Stimulated activated CD4-positive, alpha-beta T cell treated with anti-CD3 and anti-CD28 coated beads, Interleukin-15, amount 100 ng/mL, for 1 hour (primary cell): Measurements from ENCODE around the gene UNG.
"Not testable (repeated sequence)": the region's sequence is repeated elsewhere in the genome, so short reads cannot be mapped to it uniquely, and the experiment has no call there.

Source experiments
- DNase-seq, 2 donors: peaks; one replicate each; pipeline ENCODE4 v3.0.0-alpha.2; 2020; ENCODE audit warnings: low read depth in 1 of 2, low spot score in 1 of 2

UNG gene

GRCh38 chr12:109120557-109120956 lies 23.2 kb downstream of the UNG start:
- no peak for DNase-seq

GRCh38 chr12:109121346-109121880 lies 24.0 kb downstream of the UNG start:
- DNase-seq = no peak

GRCh38 chr12:109124878-109125648 lies 27.7 kb downstream of the UNG start:
- DNase-seq = no peak

GRCh38 chr12:109125791-109126190 lies 28.4 kb downstream of the UNG start:
- DNase-seq = no peak

- no peak for DNase-seq
These were observed 29.4 kb downstream of the UNG start for GRCh38 chr12:109126784-109127183.

GRCh38 chr12:109127533-109128242 lies 30.3 kb downstream of the UNG start:
- DNase-seq = no peak

- no peak for DNase-seq
These were observed 33.1 kb downstream of the UNG start for GRCh38 chr12:109130297-109131153.

- no peak for DNase-seq
These were observed 34.0 kb downstream of the UNG start for GRCh38 chr12:109131154-109132050.

- DNase-seq = no peak
These were observed 37.0 kb downstream of the UNG start for GRCh38 chr12:109134186-109134917.

GRCh38 chr12:109137055-109137454 lies 39.7 kb downstream of the UNG start:
- DNase-seq = no peak

GRCh38 chr12:109139360-109139759 lies 42.0 kb downstream of the UNG start:
- no peak for DNase-seq

- no peak for DNase-seq
These were observed 42.4 kb downstream of the UNG start for GRCh38 chr12:109139791-109140190.

- no peak for DNase-seq
These were observed 43.2 kb downstream of the UNG start for GRCh38 chr12:109140560-109140959.

- no peak for DNase-seq
These were observed 46.8 kb downstream of the UNG start for GRCh38 chr12:109144224-109144623.

- not testable (repeated sequence) for DNase-seq
These were observed 49.7 kb downstream of the UNG start for GRCh38 chr12:109147126-109147525.

GRCh38 chr12:109147954-109148353 lies 50.6 kb downstream of the UNG start:
- no peak for DNase-seq

GRCh38 chr12:109150124-109150640 lies 52.8 kb downstream of the UNG start:
- no peak for DNase-seq

- DNase-seq = no peak
These were observed 54.1 kb downstream of the UNG start for GRCh38 chr12:109151457-109151856.

GRCh38 chr12:109153821-109154441 lies 56.5 kb downstream of the UNG start:
- no peak for DNase-seq
